ENCODE measurements around the gene STAT1. TPM values are rescaled to one million over a fixed set of nuclear protein-coding genes. Genes with fewer than 3 reads are reported as not detected.

The STAT1 gene
- total RNA-seq, 1 experiment from 2014 or later, result 62.3 TPM

DNA sequence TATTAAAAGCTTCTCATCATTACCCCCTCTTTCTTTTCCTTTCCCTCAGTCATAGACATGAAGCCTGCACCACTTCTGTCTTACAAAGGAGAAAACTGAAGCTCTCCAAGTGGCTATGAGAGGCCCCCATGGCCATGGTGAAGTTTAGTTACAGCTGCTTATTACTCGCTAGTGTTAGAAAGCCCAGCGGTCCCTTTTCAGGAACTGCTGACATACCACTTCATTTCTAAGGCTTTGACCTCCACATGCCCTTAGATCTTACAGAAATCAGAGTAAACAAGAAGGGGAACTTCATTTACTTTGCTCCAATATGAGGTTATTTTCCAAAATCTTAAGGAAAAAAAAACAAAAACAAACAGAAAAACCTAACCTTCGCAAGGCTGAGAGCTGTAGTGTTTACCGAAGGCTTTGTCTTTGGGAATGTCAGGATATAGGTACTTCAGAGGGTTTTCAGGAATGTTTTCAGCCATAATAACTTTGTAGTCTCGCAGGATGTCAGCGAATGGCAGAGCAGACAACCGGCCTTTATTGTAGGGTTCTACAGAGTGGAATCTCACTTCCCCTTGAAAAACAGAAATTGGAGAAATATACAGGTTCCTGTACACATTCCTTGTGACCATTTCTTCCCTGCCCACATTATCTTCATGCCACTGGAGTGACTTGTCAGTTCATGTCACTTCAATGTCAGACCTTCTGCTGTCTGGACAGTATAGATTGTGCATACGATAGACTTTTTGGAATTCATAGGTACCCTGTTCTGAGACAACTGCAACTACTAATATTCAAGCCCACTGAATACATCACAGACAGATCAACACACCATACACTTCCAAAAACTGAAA lies 18.8 kb upstream of the STAT1 start:
- no peak for DNase-seq (ENCODE audit: extremely low read depth, low read depth)

DNA sequence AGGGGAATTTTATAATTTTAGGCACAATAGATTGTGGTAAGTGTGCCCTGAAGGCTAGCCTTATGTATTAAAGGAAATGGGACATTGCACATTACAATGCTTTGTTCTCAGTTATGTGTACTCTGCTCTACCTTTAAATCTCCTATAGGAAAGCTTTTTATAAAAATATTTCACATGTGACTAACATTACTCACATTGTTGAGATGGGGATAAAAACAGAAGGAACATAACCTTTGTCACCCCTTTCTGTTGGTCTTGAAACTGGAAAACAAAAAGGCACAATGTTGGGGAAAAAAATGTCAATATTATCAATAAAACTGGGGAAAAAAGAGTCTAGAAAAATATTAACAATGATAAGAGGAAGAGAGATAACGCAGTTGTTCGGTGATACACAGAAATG lies 17.3 kb upstream of the STAT1 start:
- no peak for DNase-seq (ENCODE audit: extremely low read depth, low read depth)

DNA sequence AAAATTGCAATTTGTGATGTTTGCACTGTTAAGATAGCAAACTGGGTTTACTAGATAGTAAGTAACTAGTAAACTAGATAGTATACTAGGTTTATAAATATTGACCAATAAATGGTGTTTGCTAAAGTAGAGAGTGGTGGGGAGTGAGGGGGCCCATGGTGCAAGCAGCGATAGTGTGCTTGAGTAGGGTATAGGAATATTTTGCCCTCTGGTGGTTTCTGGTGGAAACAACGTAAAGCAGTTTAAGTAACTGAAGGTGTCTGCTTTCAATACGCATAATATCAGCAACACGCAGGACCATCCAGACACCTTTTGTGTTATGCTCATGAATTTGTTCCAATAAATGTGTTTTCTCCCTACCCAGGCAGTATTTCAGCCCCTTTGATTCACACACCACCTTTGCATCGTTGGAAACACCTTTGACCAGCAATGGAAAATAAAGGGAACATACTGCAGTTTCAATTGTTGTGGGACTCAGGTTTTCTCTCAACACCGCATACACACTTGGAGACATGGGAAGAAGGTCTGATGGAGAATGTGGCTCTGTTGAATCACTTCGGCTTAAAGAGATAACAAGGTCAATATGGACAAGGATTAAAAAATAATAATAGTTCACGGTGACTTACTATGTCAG lies 16.7 kb upstream of the STAT1 start:
- DNase-seq (ENCODE audit: extremely low read depth, low read depth), result peak; percentile 55

DNA sequence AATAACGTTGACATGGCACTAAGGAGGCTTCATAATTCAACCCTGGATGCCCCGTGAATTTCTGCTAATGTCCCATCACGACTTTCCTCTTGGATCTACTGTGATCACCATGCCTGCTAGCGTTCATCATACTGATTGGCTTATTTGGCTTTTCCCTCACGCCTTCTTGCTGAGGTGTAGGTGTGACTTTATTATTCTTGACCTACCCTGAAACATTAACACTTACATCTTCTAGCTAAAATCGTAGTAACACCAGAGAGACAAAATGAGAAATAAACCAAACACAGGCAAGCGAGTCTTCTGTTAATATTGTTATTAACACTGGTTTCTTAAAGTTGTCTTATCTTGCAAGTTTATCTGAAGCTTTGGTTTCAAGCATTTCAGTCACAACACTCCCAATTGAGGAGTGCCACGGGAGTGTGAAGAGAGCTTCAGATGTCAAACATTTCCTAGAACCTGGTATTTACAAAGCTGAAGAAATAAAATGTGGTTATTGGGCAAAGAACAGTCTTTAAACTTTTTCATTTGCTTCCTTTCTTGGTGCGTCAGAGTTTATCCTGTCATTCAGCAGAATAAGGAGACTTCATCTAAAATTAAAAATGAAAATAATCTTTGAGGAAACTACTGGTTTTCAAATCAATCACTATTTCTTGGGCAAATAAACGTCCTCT lies 15.4 kb upstream of the STAT1 start:
- DNase-seq (ENCODE audit: extremely low read depth, low read depth), result no peak

DNA sequence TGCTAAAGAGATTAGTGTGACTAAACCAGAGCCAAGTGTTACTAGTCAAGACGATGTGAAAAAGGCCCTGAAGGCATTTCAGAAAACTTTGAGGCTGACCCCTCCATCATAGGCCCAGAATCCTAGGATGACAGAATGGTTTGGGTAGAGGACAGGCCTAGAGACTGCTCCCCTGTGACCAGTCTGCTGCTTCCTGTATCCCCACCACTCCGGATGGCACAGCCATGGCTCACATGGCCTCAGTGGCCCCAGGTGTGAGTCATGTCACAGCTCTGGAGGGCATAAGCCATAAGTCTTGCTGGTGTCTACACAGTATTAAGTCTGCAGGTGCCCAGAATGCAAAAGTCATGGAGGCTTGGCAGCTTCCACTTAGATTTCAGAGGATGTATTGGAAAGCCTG lies 12.4 kb upstream of the STAT1 start:
- DNase-seq (ENCODE audit: extremely low read depth, low read depth), result no peak

DNA sequence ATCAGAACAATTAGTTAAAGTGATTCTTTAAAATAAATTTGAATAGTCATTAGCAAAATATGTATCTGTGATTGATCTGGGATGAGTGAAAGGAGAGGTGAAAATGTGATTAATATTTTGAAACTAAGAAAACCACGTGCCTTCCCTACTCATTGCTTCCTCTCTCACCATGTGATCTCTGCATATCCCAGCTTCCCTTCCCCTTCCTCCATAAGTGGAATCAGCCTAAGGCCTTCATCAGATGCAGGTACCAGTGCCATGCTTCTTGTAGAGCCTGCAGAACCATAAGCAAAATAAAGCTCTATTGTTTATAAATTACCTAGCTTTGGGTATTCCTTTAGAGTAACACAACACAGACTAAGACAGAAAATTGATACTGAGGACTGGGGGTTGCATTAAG lies 11.2 kb upstream of the STAT1 start:
- DNase-seq (ENCODE audit: extremely low read depth, low read depth), result no peak

DNA sequence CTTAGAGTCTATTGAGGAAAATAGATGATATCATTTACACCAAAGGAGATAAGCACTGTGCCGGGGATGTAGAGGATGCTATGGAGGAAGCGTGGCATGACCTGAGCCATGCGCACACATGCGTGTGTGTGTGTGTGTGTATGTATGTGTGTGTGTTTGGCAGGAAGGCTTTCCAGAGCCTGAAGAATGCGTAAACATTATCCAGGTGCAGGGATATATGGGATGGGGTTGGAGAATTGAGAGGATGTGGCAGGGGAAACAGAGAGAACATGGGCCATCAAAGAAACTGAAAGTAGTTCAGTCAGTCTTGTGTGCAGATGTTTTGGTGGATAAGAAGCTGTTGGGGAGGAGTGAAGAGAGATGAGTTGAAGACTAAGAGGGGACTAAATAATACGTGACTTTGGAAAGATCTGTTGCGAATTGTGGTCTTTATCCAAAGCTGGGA lies 9.3 kb upstream of the STAT1 start:
- no peak for DNase-seq (ENCODE audit: extremely low read depth, low read depth)

DNA sequence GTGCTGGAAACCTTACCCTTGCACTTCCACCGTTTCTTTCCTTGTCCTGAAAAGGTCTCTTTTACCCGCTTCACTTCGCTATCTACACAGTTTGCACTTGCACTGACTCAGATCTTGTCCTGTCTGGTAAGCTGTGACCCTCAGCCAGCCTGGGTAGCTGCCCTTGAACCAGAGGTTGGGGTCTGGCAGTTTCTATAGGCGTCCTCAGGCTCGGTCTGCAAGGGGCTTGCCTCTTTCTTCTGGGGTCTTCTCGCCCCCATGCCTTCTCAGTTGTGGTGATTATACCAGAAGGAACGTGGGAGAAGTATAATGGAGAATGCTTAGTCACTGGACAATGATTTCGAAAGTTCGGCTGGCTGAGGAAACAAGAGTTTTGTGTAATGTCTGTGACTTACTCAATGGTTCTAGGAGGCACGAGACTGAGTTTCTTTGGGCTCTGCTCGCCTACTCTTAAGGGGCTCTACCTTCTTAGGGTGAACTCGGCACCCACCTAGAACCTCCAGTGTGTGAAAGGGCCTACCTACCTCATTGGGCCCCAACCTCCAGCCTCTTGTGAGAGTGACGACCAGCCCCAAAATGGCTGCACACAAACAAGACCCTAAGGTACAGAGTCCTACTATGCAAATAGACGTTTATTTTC lies 6.9 kb upstream of the STAT1 start:
- peak; percentile 77 for DNase-seq (ENCODE audit: extremely low read depth, low read depth)

DNA sequence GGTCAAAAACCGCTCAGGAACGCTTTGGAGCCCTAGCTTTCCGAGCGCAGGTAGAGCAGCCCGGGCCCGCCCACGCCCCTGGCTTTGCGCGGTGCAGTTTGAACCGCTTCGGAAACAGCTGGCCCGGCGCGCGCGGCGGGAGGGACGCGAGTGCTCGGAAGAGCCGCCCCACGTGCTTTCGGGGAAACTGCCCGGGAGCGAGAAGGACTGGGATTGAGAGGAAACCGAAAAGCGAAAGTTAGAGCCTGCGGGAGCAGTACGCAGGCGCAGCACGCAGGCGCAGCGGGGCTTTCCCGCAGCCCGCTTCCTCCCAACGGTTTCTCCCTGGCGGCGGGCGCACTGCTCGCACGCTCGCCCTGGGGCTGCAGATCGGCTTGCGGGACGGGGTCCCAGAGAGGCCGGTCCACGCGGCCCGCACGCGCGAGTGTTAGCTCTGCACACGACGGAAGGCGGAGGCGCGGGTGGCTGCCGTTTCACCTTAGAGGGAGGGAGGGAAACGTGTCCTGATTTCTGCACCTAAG lies 6.3 kb upstream of the STAT1 start:
- DNase-seq (ENCODE audit: extremely low read depth, low read depth), result peak; percentile 95

DNA sequence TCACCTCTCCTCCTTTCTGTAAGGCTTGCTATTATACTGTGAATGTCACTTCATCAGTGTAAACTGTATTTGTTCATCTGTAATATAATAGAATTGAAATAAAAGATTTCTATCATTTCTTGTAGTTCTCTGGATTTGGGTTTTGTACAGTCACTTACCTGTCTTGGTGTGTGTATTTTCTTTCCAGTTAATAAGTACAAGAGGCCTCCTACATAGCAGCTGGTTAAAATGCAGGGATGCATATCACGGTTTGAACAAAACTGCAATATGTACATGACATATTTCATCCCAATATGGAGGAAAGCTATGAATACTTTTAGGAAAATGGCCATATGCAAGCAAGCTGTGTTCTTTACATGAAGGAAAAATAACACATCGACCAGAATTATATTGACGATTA lies 5.4 kb upstream of the STAT1 start:
- DNase-seq (ENCODE audit: extremely low read depth, low read depth), result no peak

DNA sequence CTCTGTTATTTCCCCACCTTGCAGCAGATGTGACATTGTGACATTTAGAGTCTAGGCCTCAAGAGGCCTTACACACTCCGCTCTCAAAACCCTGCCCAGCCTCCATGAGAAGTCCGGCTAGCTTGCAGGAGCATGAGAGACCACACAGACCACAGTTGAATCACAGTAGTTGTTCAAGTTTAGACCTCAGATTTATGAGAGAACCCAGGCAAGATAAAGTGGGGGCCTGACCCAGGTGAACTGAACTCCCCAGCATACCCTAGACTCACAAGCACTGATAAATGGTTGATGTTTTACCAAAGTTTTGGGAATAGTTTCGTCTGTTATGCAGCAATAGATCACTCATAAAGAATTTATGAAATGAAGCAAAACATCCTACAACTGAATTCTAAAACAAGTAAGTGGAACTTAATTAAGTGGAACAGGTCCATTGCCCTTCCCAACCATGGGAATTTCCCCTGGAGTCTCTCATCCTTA lies 4.7 kb upstream of the STAT1 start:
- DNase-seq (ENCODE audit: extremely low read depth, low read depth), result no peak

DNA sequence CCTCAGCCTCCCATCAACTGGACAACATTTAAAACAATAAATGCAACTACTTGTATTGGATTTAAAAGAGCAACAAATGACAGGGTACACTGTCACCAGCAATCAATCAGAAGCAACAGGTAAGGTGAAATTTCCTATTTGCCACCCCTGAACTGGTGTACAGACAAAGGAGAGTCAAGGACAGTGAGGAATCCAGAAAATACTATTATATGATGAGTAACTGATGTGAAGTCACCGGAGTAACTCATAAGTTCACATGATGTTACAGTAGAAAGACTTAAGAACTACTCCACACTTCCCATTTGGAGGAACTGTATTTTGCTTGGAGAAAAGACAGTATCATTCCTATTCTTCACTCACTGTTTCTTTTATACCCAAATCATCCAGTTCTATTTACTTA lies 4.1 kb upstream of the STAT1 start:
- DNase-seq (ENCODE audit: extremely low read depth, low read depth), result no peak

DNA sequence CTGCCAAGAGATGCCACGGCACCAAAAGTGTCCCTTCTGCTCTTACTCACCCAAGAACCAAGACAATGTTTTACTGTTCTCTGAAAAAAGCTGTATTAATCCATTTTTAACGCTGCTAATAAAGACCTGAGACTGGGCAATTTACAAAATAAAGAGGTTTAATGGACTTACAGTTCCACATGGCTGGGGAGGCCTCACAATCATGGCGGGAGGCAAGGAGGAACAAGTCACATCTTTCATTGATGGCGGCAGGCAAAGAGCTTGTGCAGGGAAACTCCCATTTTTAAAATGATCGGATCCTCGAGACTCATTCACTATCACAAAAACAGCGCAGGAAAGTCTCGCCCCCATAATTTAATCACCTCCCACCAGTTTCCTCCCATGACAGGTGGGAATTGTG lies 1.9 kb upstream of the STAT1 start:
- no peak for DNase-seq (ENCODE audit: extremely low read depth, low read depth)

DNA sequence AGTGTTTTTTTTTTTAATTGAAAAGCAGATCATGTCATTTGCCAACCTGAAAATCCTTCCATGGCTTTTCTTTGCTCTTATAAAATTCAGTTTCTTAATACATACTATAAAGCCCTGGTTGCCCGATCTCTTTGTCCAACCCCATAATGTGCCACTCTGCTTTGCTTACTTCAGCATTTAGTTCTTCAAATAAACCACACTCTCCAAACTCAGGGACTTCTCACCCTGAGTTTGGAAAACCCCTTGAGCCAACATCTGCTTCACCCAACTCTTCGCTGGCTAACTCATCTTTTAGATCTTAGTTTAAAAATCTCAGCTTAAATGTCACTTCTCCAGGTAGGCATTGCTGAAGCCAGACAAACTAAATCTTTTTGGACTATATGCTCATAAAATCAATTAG lies 1.3 kb upstream of the STAT1 start:
- no peak for DNase-seq (ENCODE audit: extremely low read depth, low read depth)

DNA sequence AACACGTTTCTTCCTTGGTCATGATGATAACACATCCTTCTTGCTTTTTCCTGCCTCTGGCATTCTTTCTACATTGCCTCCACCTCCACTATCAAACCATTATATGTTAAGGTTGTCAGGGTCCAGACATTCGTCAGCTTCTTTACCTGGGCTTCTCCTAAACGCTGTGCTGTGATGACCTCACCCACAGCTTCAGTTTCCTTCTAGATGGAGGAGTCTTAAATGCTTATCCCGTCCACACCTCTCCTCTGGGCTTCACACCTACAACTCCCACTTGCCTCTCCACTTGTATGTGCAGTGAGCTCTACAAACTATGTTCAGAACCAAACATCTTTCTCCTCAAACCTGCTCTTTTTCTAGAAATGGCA lies 666 bp upstream of the STAT1 start:
- no peak for DNase-seq (ENCODE audit: extremely low read depth, low read depth)

DNA sequence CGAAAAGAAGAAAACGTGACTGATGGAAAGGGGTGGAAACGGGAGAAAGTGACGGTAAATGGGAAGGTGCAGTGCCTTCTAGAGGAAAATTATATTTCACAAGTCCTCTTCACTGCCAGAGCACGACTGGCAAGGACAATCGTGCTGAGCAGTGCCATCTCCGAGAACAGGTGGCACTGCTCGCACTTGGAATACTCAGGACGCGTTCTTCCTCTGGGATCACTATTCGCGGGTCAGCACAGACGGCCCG lies 364 bp downstream of the STAT1 start:
- DNase-seq (ENCODE audit: extremely low read depth, low read depth), result no peak

DNA sequence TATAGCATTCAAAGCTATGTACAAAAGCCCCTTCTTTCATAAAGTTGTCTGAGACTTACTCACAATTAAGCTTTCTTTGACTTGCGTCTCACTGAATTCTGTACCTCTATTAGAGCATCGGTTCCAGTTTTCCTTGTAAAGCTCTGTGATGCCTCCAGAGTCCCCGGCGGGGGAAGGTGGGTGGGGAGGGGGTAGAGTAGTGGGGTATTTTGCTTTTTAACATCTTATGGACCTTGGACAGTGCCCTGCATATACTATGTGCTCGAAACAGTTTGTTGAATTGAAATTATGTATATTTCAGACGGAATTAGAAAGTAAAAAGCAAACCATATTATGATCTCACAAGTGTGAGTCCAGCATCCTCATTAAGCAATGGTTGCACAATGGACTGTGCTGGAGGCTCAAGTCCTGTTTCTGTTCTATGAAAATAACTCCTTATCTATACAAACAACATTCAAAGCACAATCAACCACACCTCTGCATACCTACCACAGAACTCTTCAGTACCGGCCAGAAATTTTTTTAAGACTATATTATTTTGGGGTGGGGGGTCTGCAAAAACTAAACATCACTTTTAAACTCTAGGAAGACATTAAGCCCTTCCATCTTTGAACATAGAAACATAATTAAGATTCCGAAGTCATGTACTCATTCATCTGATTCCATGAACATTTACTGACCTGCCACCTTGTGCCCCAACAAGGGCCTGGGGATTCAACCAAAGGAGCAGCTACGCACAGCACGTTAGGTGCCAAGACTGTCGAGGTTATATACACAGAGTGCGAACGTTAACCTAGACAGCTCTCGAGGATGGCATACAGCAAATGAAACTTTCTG lies 908 bp downstream of the STAT1 start:
- DNase-seq (ENCODE audit: extremely low read depth, low read depth), result no peak

DNA sequence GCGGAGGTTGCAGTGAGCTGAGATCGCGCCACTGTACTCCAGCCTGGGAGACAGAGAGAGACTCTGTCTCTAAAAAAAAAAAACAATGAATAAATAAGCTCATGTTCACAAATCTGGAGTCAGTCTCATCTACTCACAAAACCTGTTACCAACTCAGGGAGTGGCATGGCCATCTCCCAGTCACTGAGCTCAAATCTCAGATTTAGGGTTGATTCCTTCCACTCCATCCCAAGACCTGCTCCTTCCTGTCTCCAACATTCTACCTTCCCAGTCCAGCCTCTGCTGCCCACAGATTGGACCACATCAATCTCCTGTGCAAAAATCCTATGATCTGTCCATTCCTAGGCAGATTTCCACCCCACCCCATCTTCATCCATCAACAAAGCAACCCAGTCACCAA lies 1.6 kb downstream of the STAT1 start:
- DNase-seq (ENCODE audit: extremely low read depth, low read depth), result no peak

DNA sequence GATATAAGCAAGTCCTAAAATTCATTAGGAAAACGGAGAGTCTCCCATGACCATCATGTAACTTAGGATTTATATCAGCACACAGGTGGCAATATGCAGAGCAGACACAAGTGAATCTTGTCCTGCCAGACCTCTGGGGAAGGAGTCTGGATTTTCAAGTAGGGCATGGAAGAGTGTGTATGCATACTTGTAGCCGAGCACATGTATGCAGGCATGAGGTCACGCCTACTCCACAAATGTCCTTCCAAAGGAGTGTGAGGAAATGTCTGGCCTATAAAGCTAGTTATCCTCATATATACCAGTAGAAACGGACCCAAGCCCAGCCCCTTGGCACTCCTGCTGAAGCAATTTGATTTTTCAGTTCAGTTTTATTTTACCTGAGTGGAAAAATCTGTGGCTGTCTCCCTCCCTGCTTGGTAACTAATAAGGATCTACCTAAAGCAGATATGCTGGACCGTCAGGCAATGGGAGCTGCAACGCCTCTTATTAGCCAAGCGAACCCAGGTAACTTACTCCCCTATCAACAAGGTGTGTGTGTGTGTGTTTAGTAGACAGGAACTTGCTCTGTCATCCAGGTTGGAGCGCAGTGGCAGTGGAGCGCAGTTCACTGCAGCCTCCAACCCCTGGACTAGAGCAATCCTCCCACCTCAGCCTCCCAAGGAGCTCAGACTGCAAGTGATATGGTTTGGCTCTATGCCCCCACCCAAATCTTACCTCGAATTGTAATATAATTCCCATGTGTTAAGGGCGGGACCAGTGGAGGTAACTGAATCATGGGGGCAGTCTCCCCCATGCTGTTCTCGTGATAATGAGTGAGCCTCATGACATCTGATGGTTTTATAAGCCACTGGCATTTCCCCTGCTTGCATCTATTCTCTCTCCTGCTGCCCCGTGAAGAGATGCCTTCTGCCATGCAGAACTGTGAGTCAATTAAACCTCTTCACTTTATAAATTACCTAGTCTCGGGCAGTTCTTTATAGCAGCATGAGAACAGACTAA lies 2.8 kb downstream of the STAT1 start:
- no peak for DNase-seq (ENCODE audit: extremely low read depth, low read depth)
